Hepatocyte (in vitro differentiated cells): ENCODE measurements around the gene SIGLEC7.

Experiments
- CTCF ChIP-seq: fragments of 200-600 bp; sonication (generic); IDR thresholded peaks from 2 replicates; pipeline ENCODE4 v1.5.1; 2016; ENCODE audit warnings: antibody characterized with exemption, mild to moderate bottlenecking; ENCODE audit not compliant: poor library complexity
- EZH2 ChIP-seq: fragments of 200-600 bp; sonication (generic); IDR thresholded peaks from 2 replicates; pipeline ENCODE4 v1.6.1; 2016; ENCODE audit warnings: antibody characterized with exemption, mild to moderate bottlenecking, borderline replicate concordance
- EZH2phosphoT487 ChIP-seq: fragments of 200-600 bp; sonication (generic); IDR thresholded peaks from one replicate; pipeline ENCODE4 v1.6.1; 2018; ENCODE audit warnings: antibody characterized with exemption, mild to moderate bottlenecking, low read depth, moderate library complexity; ENCODE audit not compliant: unreplicated experiment, severe bottlenecking

- TF ChIP-seq CTCF (no peak), EZH2 (no peak), EZH2phosphoT487 (no peak)
These were observed 31.6 kb downstream of the SIGLEC7 start for GRCh38 chr19:51173681-51174080.
